Measurements from ENCODE around the gene RIMS4.

GRCh38 chr20:44787299-44787698 lies 23.0 kb downstream of the RIMS4 start:
- TF ChIP-seq POLR2AphosphoS5 (IDR thresholded peaks at IDR 0.05; ENCODE audit: low read depth) = no peak
- TF ChIP-seq CTCF (IDR thresholded peaks at IDR 0.05; ENCODE audit: insufficient read depth, low read length) = no peak
- TF ChIP-seq, protein P1, sequence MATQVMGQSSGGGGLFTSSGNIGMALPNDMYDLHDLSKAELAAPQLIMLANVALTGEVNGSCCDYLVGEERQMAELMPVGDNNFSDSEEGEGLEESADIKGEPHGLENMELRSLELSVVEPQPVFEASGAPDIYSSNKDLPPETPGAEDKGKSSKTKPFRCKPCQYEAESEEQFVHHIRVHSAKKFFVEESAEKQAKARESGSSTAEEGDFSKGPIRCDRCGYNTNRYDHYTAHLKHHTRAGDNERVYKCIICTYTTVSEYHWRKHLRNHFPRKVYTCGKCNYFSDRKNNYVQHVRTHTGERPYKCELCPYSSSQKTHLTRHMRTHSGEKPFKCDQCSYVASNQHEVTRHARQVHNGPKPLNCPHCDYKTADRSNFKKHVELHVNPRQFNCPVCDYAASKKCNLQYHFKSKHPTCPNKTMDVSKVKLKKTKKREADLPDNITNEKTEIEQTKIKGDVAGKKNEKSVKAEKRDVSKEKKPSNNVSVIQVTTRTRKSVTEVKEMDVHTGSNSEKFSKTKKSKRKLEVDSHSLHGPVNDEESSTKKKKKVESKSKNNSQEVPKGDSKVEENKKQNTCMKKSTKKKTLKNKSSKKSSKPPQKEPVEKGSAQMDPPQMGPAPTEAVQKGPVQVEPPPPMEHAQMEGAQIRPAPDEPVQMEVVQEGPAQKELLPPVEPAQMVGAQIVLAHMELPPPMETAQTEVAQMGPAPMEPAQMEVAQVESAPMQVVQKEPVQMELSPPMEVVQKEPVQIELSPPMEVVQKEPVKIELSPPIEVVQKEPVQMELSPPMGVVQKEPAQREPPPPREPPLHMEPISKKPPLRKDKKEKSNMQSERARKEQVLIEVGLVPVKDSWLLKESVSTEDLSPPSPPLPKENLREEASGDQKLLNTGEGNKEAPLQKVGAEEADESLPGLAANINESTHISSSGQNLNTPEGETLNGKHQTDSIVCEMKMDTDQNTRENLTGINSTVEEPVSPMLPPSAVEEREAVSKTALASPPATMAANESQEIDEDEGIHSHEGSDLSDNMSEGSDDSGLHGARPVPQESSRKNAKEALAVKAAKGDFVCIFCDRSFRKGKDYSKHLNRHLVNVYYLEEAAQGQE (IDR thresholded peaks at IDR 0.05; ENCODE audit: insufficient replicate concordance, low read depth) = no peak
- no peak for TF ChIP-seq GABPA (IDR thresholded peaks at IDR 0.05; ENCODE audit: low read depth)
- no peak for TF ChIP-seq SPI1 (IDR thresholded peaks at IDR 0.05; ENCODE audit: borderline replicate concordance, low read depth)

All from HL-60 (cell line).